Astrocyte of the spinal cord (primary cell): ENCODE data around the gene FGD6.

Source experiments
- DNase-seq: peaks from one replicate; pipeline ENCODE4 v3.0.0; 2011; ENCODE audit warnings: low read depth, low spot score
- H3K4me3 ChIP-seq: 2 replicates; pipeline ENCODE4 v1.5.1; 2011; ENCODE audit warnings: low read depth, mild to moderate bottlenecking, low read length, moderate library complexity
- CTCF ChIP-seq: IDR thresholded peaks from 2 replicates; pipeline ENCODE4 v1.5.1; 2012; ENCODE audit warnings: low read depth, mild to moderate bottlenecking, low read length, inconsistent platforms
- in situ Hi-C: cut with HindIII; loops from 2 replicates; pipeline ENCODE4 v1.10.0; 2017; ENCODE audit warnings: low sequenced_read_pairs

The FGD6 gene

GRCh38 chr12:95034750-95035149 is 182.5 kb downstream of the FGD6 start:
- in situ Hi-C loops = no loop called here
- DNase-seq = no peak
- TF ChIP-seq CTCF = no peak
- H3K4me3 ChIP-seq = no peak overlapping the region
